Body of pancreas (tissue), 4 donors: ENCODE results near the gene PALMD. TPM values are rescaled to one million over a fixed set of nuclear protein-coding genes. Genes with fewer than 3 reads are reported as not detected.

ENCODE experiments used
- ATAC-seq: fragments of 150-250 bp; one replicate; pipeline ENCODE4 v1.9.1; 2016
- DNase-seq, 4 donors: peaks; one replicate each; pipeline ENCODE4 v3.0.0-alpha.2; 2019
- H3K27ac ChIP-seq, 4 donors: fragments of 200-600 bp; sonication (generic); 1 replicate in 3 of 4; 2 replicates in 1 of 4; pipeline versions ENCODE4 v1.5.1 to v1.6.1; 2016 to 2019; ENCODE audit warnings: mild to moderate bottlenecking in 1 of 4, mixed read lengths in 1 of 4, moderate library complexity in 1 of 4
- H3K27me3 ChIP-seq, 2 donors: fragments of 200-600 bp; sonication (generic); one replicate each; pipeline ENCODE4 v1.6.0; 2016; ENCODE audit warnings: mild to moderate bottlenecking in 1 of 2
- H3K36me3 ChIP-seq, 2 donors: fragments of 200-600 bp; sonication (generic); replicated peaks in 1 of 2; 2 replicates each; pipeline ENCODE4 v1.5.1; 2016; ENCODE audit warnings: low read depth in 2 of 2; ENCODE audit not compliant: insufficient read depth in 1 of 2
- H3K4me1 ChIP-seq: fragments of 200-600 bp; sonication (generic); one replicate; pipeline ENCODE4 v1.6.0; 2016
- H3K4me3 ChIP-seq, 2 donors: fragments of 200-600 bp; sonication (generic); 1 replicate in 1 of 2; 2 replicates in 1 of 2; pipeline ENCODE4 v1.5.1; 2016 to 2019
- H3K9me3 ChIP-seq, 3 donors: fragments of 200-600 bp; sonication (generic); 1 replicate in 2 of 3; 2 replicates in 1 of 3; pipeline ENCODE4 v1.5.1; 2016
- CTCF ChIP-seq, 7 experiments: fragments of 450-650 bp in 4 of 7; fragments of 200-600 bp in 3 of 7; sonication (generic) in 3 of 7; IDR thresholded peaks; one replicate each; pipeline ENCODE4 v1.5.1; 2016 to 2019; ENCODE audit warnings: antibody characterized with exemption in 7 of 7
- POLR2A ChIP-seq, 3 donors: fragments of 450-650 bp; IDR thresholded peaks; one replicate each; pipeline ENCODE4 v1.6.1; 2016; ENCODE audit warnings: antibody characterized with exemption in 3 of 3, mild to moderate bottlenecking in 2 of 3
- WGBS, 2 donors: methylation state at CpG; one replicate each; pipeline ENCODE4 v1.1.5; 2017; 5-methylcytosine and 5-hydroxymethylcytosine counted together
- intact Hi-C: fragments of 100-400 bp; cut with DNase I; formaldehyde crosslinking; loops from one replicate; pipeline ENCODE4 v1.15.1; 2023
- total RNA-seq, 2 donors: library from RNA; depleted of rRNA; stranded (reverse); fragments of >200 nt; gene quantifications; one replicate each; pipeline ENCODE4 v1.1.0, GENCODE V29; 2016

PALMD gene
- total RNA-seq, 2 donors from 2014 or later: 8.0 to 13.5 TPM

- H3K9me3 ChIP-seq: no peaks in the 10 kb centered on the region
- no peak for TF ChIP-seq CTCF (IDR thresholded peaks at IDR 0.05)
- TF ChIP-seq POLR2A (IDR thresholded peaks at IDR 0.05): no peak
- 73 to 80% methylated on average over 4 of the region's 4 CpGs for WGBS, 2 donors
- ATAC-seq: no peak
- H3K27ac ChIP-seq: no peak overlapping the region
- no peak for DNase-seq
- no peak overlapping the region for H3K4me3 ChIP-seq
- H3K36me3 ChIP-seq: no peaks in the 10 kb centered on the region
- intact Hi-C loops: no loop called here
- no peaks in the 10 kb centered on the region for H3K27me3 ChIP-seq
- peaks cover 8% of the 10 kb centered on the region for H3K4me1 ChIP-seq
These were observed 36.4 kb downstream of the PALMD start for GRCh38 chr1:99682291-99682751.

GRCh38 chr1:99685516-99686180 is 39.7 kb downstream of the PALMD start:
- Histone ChIP-seq H3K9me3 (no peaks in the 10 kb centered on the region), H3K27ac (no peak overlapping the region)
- intact Hi-C loops: no loop called here

GRCh38 chr1:99691175-99691574 is 45.3 kb downstream of the PALMD start:
- no peaks in the 10 kb centered on the region for H3K27me3 ChIP-seq
- no peak for DNase-seq
- intact Hi-C loops: no loop called here
- ATAC-seq: no peak
- H3K27ac ChIP-seq: no peak overlapping the region
- no peaks in the 10 kb centered on the region for H3K9me3 ChIP-seq
- no peaks in the 10 kb centered on the region for H3K4me1 ChIP-seq
- no peak for TF ChIP-seq POLR2A (IDR thresholded peaks at IDR 0.05)
- no peak for TF ChIP-seq CTCF (IDR thresholded peaks at IDR 0.05)
- H3K36me3 ChIP-seq: peaks cover 0 to 1% of the 10 kb centered on the region in 2 donors
- no peak overlapping the region for H3K4me3 ChIP-seq
- WGBS, 2 donors: 75 to 82% methylated on average over 2 of the region's 2 CpGs

More at GRCh38 chr1:99685516-99686180, 39.7 kb downstream of the PALMD start:
- ATAC-seq (peak; percentile 93), DNase-seq (peak; percentile 71 to 81 (median 78))
- Histone ChIP-seq H3K4me1 (peaks cover 8% of the 10 kb centered on the region), H3K36me3 (no peaks in the 10 kb centered on the region), H3K27me3 (no peaks in the 10 kb centered on the region), H3K4me3 (no peak overlapping the region)
- TF ChIP-seq POLR2A (IDR thresholded peaks at IDR 0.05): no peak
- peak; percentile 37 to 56 (median 53) for TF ChIP-seq CTCF (IDR thresholded peaks at IDR 0.05)
- 9 to 10% methylated on average over 5 to 6 of the region's 6 CpGs for WGBS, 2 donors

GRCh38 chr1:99696616-99697015 is 50.7 kb downstream of the PALMD start:
- H3K9me3 ChIP-seq: no peaks in the 10 kb centered on the region
- H3K27me3 ChIP-seq: no peaks in the 10 kb centered on the region
- DNase-seq: no peak
- intact Hi-C loops: no loop called here
- TF ChIP-seq CTCF (IDR thresholded peaks at IDR 0.05) (no peak), POLR2A (IDR thresholded peaks at IDR 0.05) (no peak)
- WGBS, 2 donors: 83 to 88% methylated on average over 2 of the region's 2 CpGs
- H3K4me3 ChIP-seq: no peak overlapping the region
- no peak for ATAC-seq
- H3K4me1 ChIP-seq: no peaks in the 10 kb centered on the region
- no peak overlapping the region for H3K27ac ChIP-seq
- peaks cover 0 to 1% of the 10 kb centered on the region in 2 donors for H3K36me3 ChIP-seq

GRCh38 chr1:99697580-99697979 is 51.7 kb downstream of the PALMD start:
- H3K36me3 ChIP-seq: no peaks in the 10 kb centered on the region
- no peaks in the 10 kb centered on the region for H3K9me3 ChIP-seq
- no peak for ATAC-seq
- TF ChIP-seq CTCF (IDR thresholded peaks at IDR 0.05) (no peak), POLR2A (IDR thresholded peaks at IDR 0.05) (no peak)
- 15 to 18% methylated on average over 1 of the region's 1 CpG for WGBS, 2 donors
- no peak for DNase-seq
- H3K27me3 ChIP-seq: no peaks in the 10 kb centered on the region
- intact Hi-C loops: no loop called here
- H3K4me3 ChIP-seq: no peak overlapping the region
- H3K4me1 ChIP-seq: no peaks in the 10 kb centered on the region
- H3K27ac ChIP-seq: no peak overlapping the region
